ENCODE measurements around the gene ZDHHC7.
"Not testable (repeated sequence)": the region's sequence is repeated elsewhere in the genome, so short reads cannot be mapped to it uniquely, and the experiment has no call there.

The ZDHHC7 gene

GRCh38 chr16:85042606-85043005 is 31.3 kb upstream of the ZDHHC7 start:
- DNase-seq = no peak

DNA sequence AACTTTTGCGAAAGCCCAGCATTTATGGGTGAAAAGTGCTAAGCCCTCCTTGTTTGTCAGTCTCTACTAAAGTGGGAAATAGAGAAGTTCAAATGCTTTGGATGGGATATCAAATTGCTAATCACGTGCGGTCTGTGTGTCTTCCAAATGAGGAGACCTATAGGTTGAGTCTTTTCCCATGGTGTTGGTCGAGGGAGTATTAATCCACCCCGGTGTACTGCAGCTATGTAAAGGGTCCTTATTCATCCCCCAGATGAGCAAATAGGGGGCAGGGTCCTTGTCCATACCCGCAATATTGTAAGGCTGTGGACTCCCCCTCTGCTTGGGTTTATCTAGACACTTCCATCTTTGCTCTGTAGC is 30.8 kb upstream of the ZDHHC7 start:
- peak; percentile 70 for DNase-seq

DNA sequence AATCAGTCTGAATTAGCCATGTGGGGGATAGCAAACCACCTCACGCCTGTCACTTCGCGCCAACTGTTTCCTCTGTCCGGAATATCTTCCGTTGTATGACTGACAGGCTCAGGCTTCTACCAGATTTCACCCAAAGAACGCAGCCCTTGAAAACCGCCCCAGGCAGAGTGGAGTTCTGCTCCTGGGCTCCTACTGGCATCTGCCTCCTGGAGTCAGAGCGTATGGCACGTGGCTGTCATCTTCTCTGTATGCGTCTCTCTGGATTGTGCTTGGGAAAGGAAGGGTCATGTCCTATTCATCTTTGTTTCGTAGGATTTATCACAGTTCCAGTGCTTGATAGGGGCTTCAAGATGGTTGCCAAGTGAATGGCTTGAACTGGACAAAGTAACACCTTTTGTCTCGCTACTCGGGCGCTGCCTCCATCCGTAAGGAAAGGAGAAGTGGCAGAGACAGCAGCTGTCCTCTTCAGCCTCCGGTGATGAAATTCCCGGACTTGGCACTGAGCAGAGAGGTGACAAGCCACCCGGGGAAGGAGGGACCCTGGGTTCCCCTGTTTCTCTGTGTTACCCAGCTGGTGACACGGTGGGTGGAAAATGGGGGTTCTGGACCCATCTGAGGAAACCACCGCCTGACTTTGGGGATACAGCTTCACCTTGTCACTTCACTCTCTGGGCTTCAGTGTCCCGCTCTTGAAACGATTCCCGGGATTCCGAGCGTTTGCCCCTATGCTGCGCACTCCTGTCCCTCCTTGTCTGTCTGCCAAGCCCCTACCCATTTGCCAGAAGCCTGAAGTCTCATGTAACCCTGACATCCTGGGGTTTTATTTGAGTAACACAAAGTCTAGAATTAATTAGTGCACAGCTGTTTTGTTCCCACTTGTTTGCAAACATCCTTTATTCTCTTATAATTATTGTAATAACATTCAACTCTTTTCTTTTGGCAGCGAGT is 30.2 kb upstream of the ZDHHC7 start:
- peak; percentile 74 for DNase-seq

GRCh38 chr16:85040685-85041084 is 29.4 kb upstream of the ZDHHC7 start:
- DNase-seq = peak; percentile 56

- DNase-seq = no peak
Measured at GRCh38 chr16:85037721-85038120, 26.4 kb upstream of the ZDHHC7 start.

DNA sequence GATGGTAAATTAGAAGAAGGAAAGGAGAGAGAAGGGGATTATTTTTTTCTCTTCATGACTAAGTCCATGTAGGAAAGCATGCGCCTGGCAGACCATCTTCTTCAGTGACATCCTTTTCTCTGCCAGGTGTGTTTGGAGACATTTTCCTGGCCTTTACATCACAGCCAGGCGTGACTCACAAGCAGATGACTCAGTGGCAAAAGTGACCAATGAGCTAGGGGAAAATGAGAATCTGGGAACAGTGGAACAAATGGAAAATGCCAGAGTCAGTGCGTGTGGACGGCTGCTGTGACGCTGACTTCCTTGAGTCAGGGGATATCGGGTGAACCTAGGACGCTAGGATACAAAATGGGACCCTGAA is 25.7 kb upstream of the ZDHHC7 start:
- DNase-seq = no peak

- DNase-seq = no peak
Measured at GRCh38 chr16:85036236-85037049, 25.1 kb upstream of the ZDHHC7 start.

DNA sequence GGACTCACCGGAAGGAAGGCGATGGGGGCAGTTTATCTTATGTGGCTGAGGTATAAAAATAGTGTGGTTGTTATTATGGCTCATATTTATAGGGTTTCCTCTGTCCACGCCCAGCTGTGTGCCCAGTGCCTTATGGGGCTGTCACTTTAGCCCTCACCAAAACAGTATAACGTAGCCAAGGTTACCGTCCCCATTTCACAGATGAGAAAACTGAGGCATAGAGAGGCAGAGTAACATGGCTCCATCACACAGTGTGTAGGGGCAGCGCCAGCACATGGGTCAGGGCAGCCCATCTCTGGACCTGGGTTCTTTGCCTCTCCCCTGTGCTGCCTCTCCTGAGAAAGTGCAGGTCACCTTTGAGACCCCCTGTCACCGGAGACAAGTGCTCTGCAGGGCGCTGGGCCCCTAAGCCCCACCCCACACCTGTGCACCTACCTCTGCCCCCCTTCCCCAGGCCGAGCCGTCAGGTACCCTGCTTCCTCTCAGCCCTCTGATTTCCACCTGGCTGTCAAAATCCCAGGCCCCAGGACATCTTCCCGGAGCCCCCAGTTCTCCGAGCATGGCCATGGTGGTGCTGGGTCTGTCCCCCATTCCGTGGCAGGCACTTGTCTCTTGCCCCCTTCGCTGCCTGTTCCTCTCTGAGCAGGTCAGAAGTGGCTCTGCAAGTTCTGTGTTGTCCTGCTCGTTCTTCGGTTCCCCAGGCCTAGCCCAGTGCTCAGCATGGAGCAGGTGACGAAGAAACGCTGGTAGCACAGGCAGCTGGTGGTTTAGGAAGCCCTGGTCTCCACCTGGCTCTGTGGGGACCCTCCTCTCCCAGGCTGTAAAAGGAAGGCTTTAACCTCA is 23.5 kb upstream of the ZDHHC7 start:
- no peak for DNase-seq

DNA sequence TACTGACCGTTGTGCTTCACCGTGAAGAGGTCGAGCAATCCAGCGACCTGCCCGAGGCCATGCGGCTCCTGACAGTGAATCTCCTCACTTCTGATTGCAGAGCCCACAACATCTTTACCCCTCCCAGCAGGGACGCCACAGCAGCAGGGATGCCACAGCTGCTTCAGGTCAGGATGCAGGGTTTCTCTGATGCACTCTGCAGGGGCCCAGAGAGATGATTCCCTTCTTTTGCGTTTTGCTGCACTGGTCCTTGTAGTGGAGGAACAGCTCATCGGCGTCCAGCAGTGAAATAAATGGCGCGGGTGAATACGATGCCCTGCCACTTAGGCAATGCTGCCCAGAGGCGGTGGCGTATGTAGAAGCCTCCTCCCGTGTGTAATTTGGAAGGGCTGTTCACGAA is 21.8 kb upstream of the ZDHHC7 start:
- DNase-seq = no peak

- not testable (repeated sequence) for DNase-seq
Measured at GRCh38 chr16:85032187-85032586, 20.9 kb upstream of the ZDHHC7 start.

DNA sequence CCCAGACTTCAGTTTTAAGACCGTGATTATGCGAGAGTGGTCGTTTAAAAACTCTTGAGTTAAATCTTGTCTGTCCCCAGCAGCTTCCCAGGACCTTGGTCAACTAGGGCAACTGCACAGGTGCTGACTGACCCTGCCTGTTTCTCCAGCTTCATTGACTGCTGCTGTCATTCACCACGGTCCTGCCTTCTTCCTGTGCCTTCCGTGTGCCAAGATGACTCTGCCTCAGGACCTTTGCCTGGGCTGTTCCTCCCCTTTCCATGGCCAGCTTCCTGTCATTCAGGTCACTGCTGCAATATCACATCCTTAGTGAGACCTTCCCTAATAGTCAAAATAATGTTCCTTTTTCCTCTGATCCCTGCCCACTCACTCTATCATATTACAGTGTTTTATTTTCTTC is 20.1 kb upstream of the ZDHHC7 start:
- no peak for DNase-seq

DNA sequence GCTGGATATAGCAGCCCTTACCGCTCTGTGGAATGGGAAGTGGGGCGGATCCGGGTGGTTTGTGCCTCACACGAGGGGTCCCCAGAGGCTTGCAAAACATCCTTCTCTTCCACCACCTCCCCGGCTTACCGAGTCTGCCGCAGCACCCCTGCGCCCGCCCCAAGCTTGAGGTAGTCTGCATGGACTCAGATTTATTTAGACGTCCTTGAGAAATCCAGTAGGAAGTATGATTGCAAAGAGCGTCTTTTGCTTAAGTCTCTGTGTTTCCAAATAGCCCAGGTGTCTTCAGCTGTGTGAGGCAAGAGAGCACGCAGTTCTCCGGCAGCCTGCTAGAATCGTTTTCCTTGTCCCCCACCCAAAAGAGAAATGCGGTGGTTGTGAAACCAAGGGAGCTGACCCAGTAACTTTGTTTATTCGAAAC is 18.7 kb upstream of the ZDHHC7 start:
- no peak for DNase-seq

- peak; percentile 29 for DNase-seq
Measured at GRCh38 chr16:85029408-85029784, 18.1 kb upstream of the ZDHHC7 start.

GRCh38 chr16:85028685-85029407 is 17.5 kb upstream of the ZDHHC7 start:
- peak; percentile 74 for DNase-seq

- DNase-seq = peak; percentile 17
Measured at GRCh38 chr16:85027958-85028684, 16.8 kb upstream of the ZDHHC7 start.

DNA sequence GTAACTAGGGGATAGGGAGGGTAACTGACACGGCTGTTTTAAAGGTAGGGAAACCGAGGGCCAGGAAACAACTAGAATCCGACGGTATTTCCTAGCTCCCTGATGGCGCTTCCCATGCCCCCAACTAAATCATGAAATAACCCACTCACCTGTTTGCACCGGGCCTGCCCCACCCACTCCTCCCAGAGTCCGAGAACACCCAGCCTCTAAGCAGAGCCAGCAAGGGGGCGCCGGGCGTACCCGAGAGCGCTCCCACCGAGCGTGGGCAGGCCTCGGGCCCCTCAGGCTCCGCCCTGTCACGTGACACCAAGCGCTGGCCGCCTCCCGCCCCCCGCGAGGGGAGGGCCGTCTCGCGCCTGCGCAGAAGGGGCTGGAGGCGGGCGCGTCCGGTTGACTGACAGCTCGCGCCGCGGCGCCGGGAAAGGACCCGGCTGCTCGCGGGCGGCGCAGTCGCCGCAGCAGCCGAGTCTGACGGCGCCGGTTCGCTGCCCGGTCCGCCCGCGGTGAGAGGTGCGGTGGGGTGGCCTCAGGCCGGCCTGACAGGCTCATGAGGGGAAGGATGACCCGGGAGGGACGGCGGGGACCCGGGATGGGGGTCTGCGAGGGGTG is 16.1 kb upstream of the ZDHHC7 start, which contains the start of gene KIAA0513:
KIAA0513 (plus strand) TSS at position 447 of the 609 bp plus-strand sequence. CDS start 39,277 bp downstream, outside the sequence.
- peak; percentile 84 for DNase-seq

DNA sequence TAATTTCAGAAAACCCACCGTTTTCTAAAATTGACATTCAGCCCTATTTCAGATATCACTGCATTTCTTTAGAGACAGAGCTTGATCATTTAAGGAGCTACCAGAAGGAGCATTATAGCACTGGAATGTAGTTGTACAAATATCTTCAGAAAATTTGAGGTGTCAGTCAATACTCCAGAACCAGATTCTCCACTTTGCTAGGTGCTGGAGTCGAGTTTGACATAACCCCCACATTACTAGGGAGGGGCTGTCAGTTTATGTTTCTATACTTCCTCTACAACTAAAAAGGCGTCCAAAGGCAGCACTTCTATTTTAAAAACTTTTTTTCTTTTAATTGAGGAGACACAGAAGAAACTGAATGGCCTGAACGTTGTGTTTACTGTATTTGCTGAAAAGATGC is 15.4 kb upstream of the ZDHHC7 start:
- no peak for DNase-seq

- no peak for DNase-seq
Measured at GRCh38 chr16:85025781-85026653, 14.7 kb upstream of the ZDHHC7 start.

DNA sequence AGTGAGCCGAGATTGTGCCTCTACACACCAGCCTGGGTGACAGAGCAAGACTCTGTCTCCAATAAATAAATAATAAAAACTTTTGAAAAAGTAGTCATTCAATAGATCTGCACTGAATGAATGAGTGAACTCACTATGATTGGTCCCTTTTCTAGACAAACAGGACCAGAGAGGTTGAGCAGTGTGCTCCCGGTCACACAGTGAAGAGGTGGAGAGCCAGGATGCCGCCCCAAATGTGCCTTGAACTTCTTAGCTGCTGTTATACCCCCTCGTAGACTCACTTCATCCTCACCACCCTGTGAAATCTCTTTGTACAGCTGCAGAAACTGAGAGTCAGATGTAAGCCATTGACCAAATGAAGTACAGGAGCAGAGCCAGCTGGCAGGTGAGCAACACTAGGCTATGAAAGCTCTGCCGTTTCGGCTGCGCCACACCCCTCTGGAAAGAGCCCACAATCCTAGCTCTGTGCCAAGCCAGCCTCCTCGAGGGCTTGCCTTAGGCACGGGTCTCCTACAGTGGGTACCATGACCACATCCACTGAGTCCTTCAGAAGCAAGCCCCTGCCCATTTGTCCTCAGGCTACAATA is 8.4 kb upstream of the ZDHHC7 start:
- peak; percentile 7 for DNase-seq

Data from NCI-H2171 treated with DMSO at 0.1 percent for 48 hours (cell line).